Breast epithelium (tissue), 3 donors: ENCODE measurements around the gene WWOX.

ENCODE experiments used
- POLR2A ChIP-seq: fragments of 450-650 bp; IDR thresholded peaks from one replicate; pipeline ENCODE4 v1.6.1; 2016; ENCODE audit warnings: antibody characterized with exemption, mild to moderate bottlenecking, moderate library complexity
- TF ChIP-seq, protein P1 (sequence below), 3 donors: fragments of 450-650 bp; IDR thresholded peaks; one replicate each; pipeline ENCODE4 v1.5.1; 2016 to 2017; ENCODE audit warnings: antibody characterized with exemption in 3 of 3, mild to moderate bottlenecking in 3 of 3, moderate library complexity in 3 of 3

- TF ChIP-seq POLR2A = no peak
- TF ChIP-seq, protein P1, sequence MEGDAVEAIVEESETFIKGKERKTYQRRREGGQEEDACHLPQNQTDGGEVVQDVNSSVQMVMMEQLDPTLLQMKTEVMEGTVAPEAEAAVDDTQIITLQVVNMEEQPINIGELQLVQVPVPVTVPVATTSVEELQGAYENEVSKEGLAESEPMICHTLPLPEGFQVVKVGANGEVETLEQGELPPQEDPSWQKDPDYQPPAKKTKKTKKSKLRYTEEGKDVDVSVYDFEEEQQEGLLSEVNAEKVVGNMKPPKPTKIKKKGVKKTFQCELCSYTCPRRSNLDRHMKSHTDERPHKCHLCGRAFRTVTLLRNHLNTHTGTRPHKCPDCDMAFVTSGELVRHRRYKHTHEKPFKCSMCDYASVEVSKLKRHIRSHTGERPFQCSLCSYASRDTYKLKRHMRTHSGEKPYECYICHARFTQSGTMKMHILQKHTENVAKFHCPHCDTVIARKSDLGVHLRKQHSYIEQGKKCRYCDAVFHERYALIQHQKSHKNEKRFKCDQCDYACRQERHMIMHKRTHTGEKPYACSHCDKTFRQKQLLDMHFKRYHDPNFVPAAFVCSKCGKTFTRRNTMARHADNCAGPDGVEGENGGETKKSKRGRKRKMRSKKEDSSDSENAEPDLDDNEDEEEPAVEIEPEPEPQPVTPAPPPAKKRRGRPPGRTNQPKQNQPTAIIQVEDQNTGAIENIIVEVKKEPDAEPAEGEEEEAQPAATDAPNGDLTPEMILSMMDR (IDR thresholded peaks at IDR 0.05) = no peak
Measured at GRCh38 chr16:78189121-78189520, 89.7 kb downstream of the WWOX start.
